ENCODE measurements around the gene TDRD1. TPM values are rescaled to one million over a fixed set of nuclear protein-coding genes. Genes with fewer than 3 reads are reported as not detected.
A peak's percentile ranks its signal among the peaks of the same experiment; 100 is the strongest.

TDRD1 gene
- total RNA-seq, 1 experiment from 2014 or later = 0.14 TPM

DNA sequence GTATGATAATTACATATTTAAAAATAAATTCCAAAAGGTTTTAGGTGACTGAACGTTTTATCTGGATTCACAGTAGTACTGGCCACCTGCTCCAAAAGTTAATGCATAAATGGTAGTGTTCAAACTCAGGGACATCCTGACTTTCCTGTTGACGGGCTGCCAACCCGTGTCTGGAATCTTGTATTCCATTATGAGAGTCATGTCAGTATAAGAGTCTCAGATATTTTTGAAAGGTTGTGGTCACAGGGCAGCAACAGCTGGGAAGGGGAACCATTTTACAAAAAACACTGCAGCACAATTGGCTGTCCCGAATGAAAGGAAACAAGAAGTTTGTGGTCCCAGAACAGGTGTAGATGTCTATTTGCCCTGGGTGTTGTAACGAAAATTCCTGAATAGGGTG is 2.8 kb downstream of the TDRD1 start:
- H3K4me3 ChIP-seq (ENCODE audit: low read depth, low read length) = no peak overlapping the region
- TF ChIP-seq, protein P1, sequence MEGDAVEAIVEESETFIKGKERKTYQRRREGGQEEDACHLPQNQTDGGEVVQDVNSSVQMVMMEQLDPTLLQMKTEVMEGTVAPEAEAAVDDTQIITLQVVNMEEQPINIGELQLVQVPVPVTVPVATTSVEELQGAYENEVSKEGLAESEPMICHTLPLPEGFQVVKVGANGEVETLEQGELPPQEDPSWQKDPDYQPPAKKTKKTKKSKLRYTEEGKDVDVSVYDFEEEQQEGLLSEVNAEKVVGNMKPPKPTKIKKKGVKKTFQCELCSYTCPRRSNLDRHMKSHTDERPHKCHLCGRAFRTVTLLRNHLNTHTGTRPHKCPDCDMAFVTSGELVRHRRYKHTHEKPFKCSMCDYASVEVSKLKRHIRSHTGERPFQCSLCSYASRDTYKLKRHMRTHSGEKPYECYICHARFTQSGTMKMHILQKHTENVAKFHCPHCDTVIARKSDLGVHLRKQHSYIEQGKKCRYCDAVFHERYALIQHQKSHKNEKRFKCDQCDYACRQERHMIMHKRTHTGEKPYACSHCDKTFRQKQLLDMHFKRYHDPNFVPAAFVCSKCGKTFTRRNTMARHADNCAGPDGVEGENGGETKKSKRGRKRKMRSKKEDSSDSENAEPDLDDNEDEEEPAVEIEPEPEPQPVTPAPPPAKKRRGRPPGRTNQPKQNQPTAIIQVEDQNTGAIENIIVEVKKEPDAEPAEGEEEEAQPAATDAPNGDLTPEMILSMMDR (IDR thresholded peaks at IDR 0.05; ENCODE audit: insufficient read depth in 1 of 2, low read depth in 1 of 2, low read length in 1 of 2, severe bottlenecking in 1 of 2, unreplicated experiment in 1 of 2) = no peak
- ChIA-PET POLR2A (no interaction called here), CTCF (interaction anchor here (0.6 kb wide), 1 partner anchor 11 kb away, joined by 3 read pairs; no protein-coding TSS in a partner anchor)
- H3K9me3 ChIP-seq = no peaks in the 10 kb centered on the region
- DNase-seq = peak in 1 of 2 experiments; percentile 47
- no peaks in the 10 kb centered on the region for H3K27me3 ChIP-seq (replicated peaks; ENCODE audit: control insufficient read depth, insufficient read depth, low read length)
- Mint-ChIP-seq H3K4me3 (ENCODE audit: unreplicated experiment) (peak overlapping the region; percentile 38), H3K36me3 (ENCODE audit: insufficient read depth, unreplicated experiment) (peaks cover 5% of the 10 kb centered on the region), H3K27ac (ENCODE audit: unreplicated experiment) (peak overlapping the region; percentile 55), H3K9me3 (ENCODE audit: unreplicated experiment) (no peaks in the 10 kb centered on the region), H3K27me3 (ENCODE audit: insufficient read depth, unreplicated experiment) (no peaks in the 10 kb centered on the region), H3K4me1 (ENCODE audit: low read depth, unreplicated experiment) (no peaks in the 10 kb centered on the region)
- no peaks in the 10 kb centered on the region for H3K4me1 ChIP-seq
- BruUV-seq (replicated peaks) = no TSS peak
- H3K36me3 ChIP-seq (ENCODE audit: control insufficient read depth, insufficient read depth, low read length) = no peaks in the 10 kb centered on the region
- intact Hi-C loops (cut with micrococcal nuclease; ENCODE audit: unreplicated experiment) = no loop called here

DNA sequence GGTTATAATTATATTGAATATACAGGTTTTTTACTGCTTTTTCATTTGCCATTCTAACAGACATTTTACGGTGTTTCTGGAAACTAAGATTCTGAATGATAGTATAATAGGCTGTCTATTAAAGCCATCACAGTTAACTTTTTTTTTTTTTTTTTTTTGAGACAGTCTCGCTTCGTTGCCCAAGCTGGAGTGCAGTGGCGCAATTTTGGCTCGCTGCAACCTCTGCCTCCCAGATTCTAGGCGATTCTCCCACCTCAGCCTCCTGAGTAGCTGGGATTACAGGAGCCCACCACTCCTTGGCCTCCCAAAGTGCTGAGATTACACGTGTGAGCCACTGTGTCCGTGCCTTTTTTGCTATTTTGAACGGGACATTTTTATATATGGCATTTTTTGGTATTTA is 4.4 kb downstream of the TDRD1 start:
- intact Hi-C loops (cut with micrococcal nuclease; ENCODE audit: unreplicated experiment) = no loop called here
- TF ChIP-seq, protein P1 (IDR thresholded peaks at IDR 0.05; ENCODE audit: insufficient read depth in 1 of 2, low read depth in 1 of 2, low read length in 1 of 2, severe bottlenecking in 1 of 2, unreplicated experiment in 1 of 2) = no peak
- DNase-seq = no peak
- ChIA-PET POLR2A (no interaction called here), CTCF (no interaction called here)
- no peaks in the 10 kb centered on the region for H3K9me3 ChIP-seq
- H3K4me3 Mint-ChIP-seq (ENCODE audit: unreplicated experiment) = no peak overlapping the region
- H3K36me3 ChIP-seq (ENCODE audit: control insufficient read depth, insufficient read depth, low read length) = no peaks in the 10 kb centered on the region
- H3K27me3 Mint-ChIP-seq (ENCODE audit: insufficient read depth, unreplicated experiment) = no peaks in the 10 kb centered on the region
- no peaks in the 10 kb centered on the region for H3K4me1 Mint-ChIP-seq (ENCODE audit: low read depth, unreplicated experiment)
- BruUV-seq (replicated peaks) = no TSS peak
- H3K27me3 ChIP-seq (replicated peaks; ENCODE audit: control insufficient read depth, insufficient read depth, low read length) = no peaks in the 10 kb centered on the region
- peaks cover 5% of the 10 kb centered on the region for H3K36me3 Mint-ChIP-seq (ENCODE audit: insufficient read depth, unreplicated experiment)
- H3K4me1 ChIP-seq = no peaks in the 10 kb centered on the region
- H3K27ac Mint-ChIP-seq (ENCODE audit: unreplicated experiment) = no peak overlapping the region
- no peaks in the 10 kb centered on the region for H3K9me3 Mint-ChIP-seq (ENCODE audit: unreplicated experiment)
- H3K4me3 ChIP-seq (ENCODE audit: low read depth, low read length) = no peak overlapping the region

DNA sequence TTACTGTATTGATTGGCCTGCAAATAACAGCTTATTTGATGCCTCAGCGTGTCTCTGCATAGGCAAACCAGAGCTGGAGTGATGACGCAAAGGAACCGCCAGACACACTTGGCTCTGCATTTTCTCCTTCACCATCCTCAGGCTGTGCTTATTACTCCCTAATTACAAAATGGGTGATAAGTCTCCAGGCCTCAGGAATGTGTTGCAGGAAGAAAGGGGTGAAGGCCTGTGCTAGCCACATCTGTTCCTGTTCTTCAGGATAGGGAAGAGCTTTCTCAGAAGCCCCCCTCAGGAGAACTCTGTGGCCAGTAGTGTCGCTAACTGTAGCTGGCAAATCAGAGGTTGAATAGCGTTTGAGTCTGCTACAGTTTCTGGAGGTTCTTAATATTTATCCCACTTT is 5.1 kb downstream of the TDRD1 start:
- no peak overlapping the region for H3K4me3 ChIP-seq (ENCODE audit: low read depth, low read length)
- no peaks in the 10 kb centered on the region for H3K4me1 Mint-ChIP-seq (ENCODE audit: low read depth, unreplicated experiment)
- no peaks in the 10 kb centered on the region for H3K9me3 Mint-ChIP-seq (ENCODE audit: unreplicated experiment)
- H3K4me1 ChIP-seq = no peaks in the 10 kb centered on the region
- no peak overlapping the region for H3K4me3 Mint-ChIP-seq (ENCODE audit: unreplicated experiment)
- H3K27ac Mint-ChIP-seq (ENCODE audit: unreplicated experiment) = no peak overlapping the region
- no TSS peak for BruUV-seq (replicated peaks)
- H3K36me3 Mint-ChIP-seq (ENCODE audit: insufficient read depth, unreplicated experiment) = no peaks in the 10 kb centered on the region
- ChIA-PET CTCF (no interaction called here), POLR2A (no interaction called here)
- no peaks in the 10 kb centered on the region for H3K27me3 Mint-ChIP-seq (ENCODE audit: insufficient read depth, unreplicated experiment)
- DNase-seq = no peak
- no peaks in the 10 kb centered on the region for H3K9me3 ChIP-seq
- H3K27me3 ChIP-seq (replicated peaks; ENCODE audit: control insufficient read depth, insufficient read depth, low read length) = no peaks in the 10 kb centered on the region
- intact Hi-C loops (cut with micrococcal nuclease; ENCODE audit: unreplicated experiment) = no loop called here
- H3K36me3 ChIP-seq (ENCODE audit: control insufficient read depth, insufficient read depth, low read length) = no peaks in the 10 kb centered on the region
- TF ChIP-seq, protein P1 (IDR thresholded peaks at IDR 0.05; ENCODE audit: insufficient read depth in 1 of 2, low read depth in 1 of 2, low read length in 1 of 2, severe bottlenecking in 1 of 2, unreplicated experiment in 1 of 2) = no peak
